H1 (cell line): ENCODE results near the gene SETDB2. TPM values are rescaled to one million over a fixed set of nuclear protein-coding genes. Genes with fewer than 3 reads are reported as not detected.

Experiments used
- CTCF ChIA-PET: fragments of 300-600 bp; sonication (Branson Sonifier 250); formaldehyde crosslinking; loops from one replicate; lab custom pipeline; 2021; ENCODE audit not compliant: partially characterized antibody; lab: Charles Lee
- POLR2A ChIA-PET: fragments of 300-600 bp; sonication (Branson Sonifier 250); formaldehyde crosslinking; loops from one replicate; lab custom pipeline; 2021; ENCODE audit warnings: inconsistent platforms; ENCODE audit not compliant: partially characterized antibody; lab: Charles Lee
- DNase-seq, 2 experiments: peaks; one replicate each; pipeline versions ENCODE4 v3.0.0 to v3.0.0-alpha.2; 2010 to 2022; ENCODE audit warnings: low spot score in 2 of 2, low read depth in 1 of 2, mixed read lengths in 1 of 2
- FAIRE-seq: peaks from 2 replicates; lab custom pipeline; 2011; peaks lifted over from hg19 to GRCh38; lab: Jason Lieb, UNC
- H2AFZ ChIP-seq: 2 replicates; pipeline ENCODE4 v1.8.1; 2012; ENCODE audit warnings: low read length, inconsistent platforms
- H2AK5ac ChIP-seq: 2 replicates; pipeline ENCODE4 v1.6.1; 2013; ENCODE audit warnings: low read depth, low read length
- H2BK120ac ChIP-seq: replicated peaks from 2 replicates; pipeline ENCODE3; 2013; ENCODE audit warnings: low read depth, low read length, inconsistent platforms
- H2BK12ac ChIP-seq: 2 replicates; pipeline ENCODE4 v1.6.1; 2013; ENCODE audit warnings: low read depth, low read length
- H2BK15ac ChIP-seq: 2 replicates; pipeline ENCODE4 v1.6.1; 2013; ENCODE audit warnings: low read length
- H2BK20ac ChIP-seq: 2 replicates; pipeline ENCODE4 v1.6.1; 2013; ENCODE audit warnings: low read length
- H2BK5ac ChIP-seq: 2 replicates; pipeline ENCODE4 v1.6.1; 2013; ENCODE audit warnings: low read depth, low read length
- H3K14ac ChIP-seq: 2 replicates; pipeline ENCODE4 v1.6.1; 2013; ENCODE audit warnings: inconsistent platforms; ENCODE audit not compliant: insufficient read length
- H3K18ac ChIP-seq: 2 replicates; pipeline ENCODE4 v1.6.1; 2013; ENCODE audit warnings: low read length; ENCODE audit errors: extremely low read depth
- H3K23ac ChIP-seq: 2 replicates; pipeline ENCODE4 v1.6.1; 2013; ENCODE audit warnings: inconsistent platforms; ENCODE audit not compliant: insufficient read length
- H3K23me2 ChIP-seq: 2 replicates; pipeline ENCODE4 v1.6.1; 2013; ENCODE audit warnings: low read depth, low read length
- H3K27ac ChIP-seq: 2 replicates; pipeline ENCODE4 v1.6.1; 2011; ENCODE audit warnings: low read depth, low read length, inconsistent platforms
- H3K27me3 ChIP-seq, 4 experiments: replicated peaks in 1 of 4; 1 replicate in 1 of 4; 2 replicates in 3 of 4; pipeline versions ENCODE4 v1.6.1 to v1.8.1; 2011 to 2013; ENCODE audit warnings: low read length in 3 of 4, mild to moderate bottlenecking in 3 of 4, inconsistent platforms in 2 of 4, mixed read lengths in 2 of 4, moderate library complexity in 1 of 4; ENCODE audit not compliant: control insufficient read depth in 3 of 4, insufficient read depth in 3 of 4; ENCODE audit errors: extremely low read depth in 1 of 4
- H3K36me3 ChIP-seq, 4 experiments: 2 replicates each; pipeline versions ENCODE4 v1.6.1 to v1.8.1; 2011 to 2013; ENCODE audit warnings: mild to moderate bottlenecking in 4 of 4, low read length in 3 of 4, moderate library complexity in 2 of 4, control low read depth in 1 of 4, inconsistent platforms in 1 of 4; ENCODE audit not compliant: insufficient read depth in 4 of 4, control insufficient read depth in 2 of 4
- H3K4ac ChIP-seq: replicated peaks from 2 replicates; pipeline ENCODE3; 2013; ENCODE audit warnings: low read length, low read depth, mixed read lengths, inconsistent platforms; ENCODE audit not compliant: insufficient read length
- H3K4me1 ChIP-seq, 4 experiments: replicated peaks in 1 of 4; 1 replicate in 1 of 4; 2 replicates in 3 of 4; pipeline versions ENCODE4 v1.6.1 to v1.8.1; 2011 to 2013; ENCODE audit warnings: low read length in 3 of 4, inconsistent platforms in 2 of 4, mixed read lengths in 1 of 4; ENCODE audit not compliant: insufficient read depth in 4 of 4, control insufficient read depth in 3 of 4
- H3K4me2 ChIP-seq, 2 experiments: 2 replicates each; pipeline versions ENCODE4 v1.6.1 to v1.8.1; 2011 to 2013; ENCODE audit warnings: low read depth in 2 of 2, low read length in 2 of 2, control low read depth in 1 of 2, inconsistent platforms in 1 of 2, mild to moderate bottlenecking in 1 of 2; ENCODE audit not compliant: insufficient read depth in 1 of 2
- H3K4me3 ChIP-seq, 4 experiments: fragments of 200-600, 300-600 bp in 1 of 4; sonication (generic), shearing (Covaris generic), sonication (Bioruptor Twin) in 1 of 4; 2 replicates each; pipeline versions ENCODE4 v1.5.1 to v1.8.1; 2011 to 2016; ENCODE audit warnings: low read length in 4 of 4, low read depth in 3 of 4, control low read depth in 2 of 4, inconsistent platforms in 2 of 4, mild to moderate bottlenecking in 2 of 4, mixed read lengths in 1 of 4, moderate library complexity in 1 of 4; ENCODE audit not compliant: insufficient read depth in 2 of 4; ENCODE audit errors: extremely low read depth in 1 of 4
- H3K56ac ChIP-seq: replicated peaks from 2 replicates; pipeline ENCODE3; 2013; ENCODE audit warnings: low read depth, mild to moderate bottlenecking, mixed read lengths, low read length, inconsistent platforms; ENCODE audit not compliant: insufficient read length
- H3K79me1 ChIP-seq: 2 replicates; pipeline ENCODE4 v1.6.1; 2013; ENCODE audit warnings: low read depth, low read length, control low read depth
- H3K79me2 ChIP-seq, 2 experiments: 2 replicates each; pipeline versions ENCODE4 v1.6.1 to v1.8.1; 2012 to 2013; ENCODE audit warnings: low read length in 2 of 2, mild to moderate bottlenecking in 2 of 2, inconsistent platforms in 1 of 2; ENCODE audit not compliant: insufficient read depth in 2 of 2, control insufficient read depth in 1 of 2
- H3K9ac ChIP-seq, 4 experiments: replicated peaks in 1 of 4; 1 replicate in 1 of 4; 2 replicates in 3 of 4; pipeline versions ENCODE4 v1.6.1 to v1.8.1; 2011 to 2013; ENCODE audit warnings: low read depth in 3 of 4, low read length in 3 of 4, control low read depth in 2 of 4, mild to moderate bottlenecking in 2 of 4, moderate library complexity in 2 of 4, inconsistent platforms in 1 of 4; ENCODE audit errors: extremely low read depth in 1 of 4
- H3K9me3 ChIP-seq, 2 experiments: 2 replicates each; pipeline versions ENCODE4 v1.6.1 to v1.8.1; 2012 to 2013; ENCODE audit warnings: mild to moderate bottlenecking in 2 of 2, moderate library complexity in 2 of 2, control low read depth in 1 of 2, inconsistent platforms in 1 of 2, low read depth in 1 of 2, low read length in 1 of 2, mixed read lengths in 1 of 2; ENCODE audit not compliant: insufficient read depth in 2 of 2
- H4K20me1 ChIP-seq, 2 experiments: replicated peaks in 1 of 2; 2 replicates each; pipeline versions ENCODE3 to v1.8.1; 2011 to 2013; ENCODE audit warnings: inconsistent platforms in 2 of 2, low read length in 2 of 2, mild to moderate bottlenecking in 1 of 2; ENCODE audit not compliant: insufficient read depth in 2 of 2, control insufficient read depth in 1 of 2
- H4K5ac ChIP-seq: 2 replicates; pipeline ENCODE4 v1.6.1; 2013; ENCODE audit warnings: low read length, low read depth, mixed read lengths, inconsistent platforms; ENCODE audit not compliant: insufficient read length
- H4K8ac ChIP-seq: 2 replicates; pipeline ENCODE4 v1.8.0; 2013; ENCODE audit warnings: mild to moderate bottlenecking, moderate library complexity, low read length, inconsistent platforms; ENCODE audit not compliant: insufficient read depth; ENCODE audit errors: extremely low read depth
- H4K91ac ChIP-seq: replicated peaks from 2 replicates; pipeline ENCODE3; 2013; ENCODE audit warnings: low read length, mixed read lengths, inconsistent platforms; ENCODE audit not compliant: insufficient read length
- CHD2 ChIP-seq: IDR thresholded peaks from 2 replicates; pipeline ENCODE4 v1.6.1; 2012; ENCODE audit warnings: low read length, improper control_type of control experiment
- FOSL1 ChIP-seq: IDR thresholded peaks from 2 replicates; pipeline ENCODE4 v1.6.1; 2011; ENCODE audit warnings: mild to moderate bottlenecking, low read depth, low read length, moderate library complexity; ENCODE audit not compliant: insufficient read depth
- JUND ChIP-seq: IDR thresholded peaks from 2 replicates; pipeline ENCODE4 v1.6.1; 2011; ENCODE audit warnings: mild to moderate bottlenecking, improper control_type of control experiment, low read length
- TBP ChIP-seq: IDR thresholded peaks from 2 replicates; pipeline ENCODE4 v1.6.1; 2011; ENCODE audit warnings: low read depth, low read length, improper control_type of control experiment
- WGBS, 2 experiments: shearing (Covaris generic) in 1 of 2; methylation state at CpG; one replicate each; pipeline versions ENCODE4 v1.1.6 to v1.1.7; 2013 to 2015; ENCODE audit warnings: low lambda C conversion rate in 2 of 2, mixed read lengths in 2 of 2, inconsistent platforms in 1 of 2, low coverage in 1 of 2, missing lambda C conversion rate in 1 of 2; ENCODE audit not compliant: insufficient replicate concordance in 2 of 2, insufficient coverage in 1 of 2, insufficient read length in 1 of 2; ENCODE audit errors: extremely low coverage in 1 of 2, missing lambda C conversion rate in 1 of 2; 5-methylcytosine and 5-hydroxymethylcytosine counted together
- polyA plus RNA-seq, 7 experiments: library from polyadenylated mRNA; depleted of rRNA in 3 of 7; stranded (reverse) in 5 of 7; unstranded in 2 of 7; fragments of >200 nt in 5 of 7; fragments of 200-250 nt in 2 of 7; gene quantifications; 1 replicate in 5 of 7; 2 replicates in 1 of 7; 4 replicates in 1 of 7; pipeline versions ENCODE4 v1.2.1 to v1.2.3, GENCODE V29; 2011 to 2013; ENCODE audit warnings: missing spikeins in 2 of 7, mixed read lengths in 2 of 7
- total RNA-seq: library from RNA; stranded (reverse); fragmentation: NEBNext Ultra II Directional; extraction: Animal tissue kit (Norgen Biotek cat#: 25700); gene quantifications from 2 replicates; pipeline ENCODE4 v1.2.1, GENCODE V29; 2021

Gene SETDB2
- total and polyA plus RNA-seq, 2 of the 8 experiments (the other 6 are each of a cell fraction or from before 2014, with no cell fraction given): 1.2 to 6.1 TPM

DNA sequence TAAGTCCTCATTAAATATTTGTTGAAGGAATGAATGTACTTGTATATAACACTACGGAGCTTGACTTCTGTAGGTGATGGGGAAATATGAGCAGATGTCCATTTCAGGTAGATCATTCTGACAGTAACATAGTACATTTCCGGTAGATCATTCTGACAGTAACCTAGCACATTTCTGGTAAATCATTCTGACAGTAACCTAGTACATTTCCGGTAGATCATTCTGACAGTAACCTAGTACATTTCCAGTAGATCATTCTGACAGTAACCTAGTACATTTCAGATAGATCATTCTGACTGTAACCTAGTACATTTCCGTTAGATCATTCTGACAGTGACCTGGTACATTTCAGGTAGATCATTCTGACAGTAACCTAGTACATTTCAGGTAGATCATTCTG lies 54.1 kb downstream of the SETDB2 start:
- Histone ChIP-seq H3K4ac (no peak overlapping the region), H4K20me1 (no peaks in the 10 kb centered on the region), H2BK5ac (no peak overlapping the region), H3K23me2 (peaks cover 5% of the 10 kb centered on the region; the same call in 1 of the 2 replicates), H3K27me3 (0 out of 7 replicates have a peak, but pooled peaks cover 0 to 2% (median 0%) of the 10 kb centered on the region in 4 experiments), H3K23ac (no peak overlapping the region), H2AFZ (no peak overlapping the region), H3K4me2 (no peak overlapping the region), H2BK12ac (no peak overlapping the region), H3K4me3 (no peak overlapping the region), H3K79me1 (no peaks in the 10 kb centered on the region), H3K9me3 (no peaks in the 10 kb centered on the region), H3K79me2 (no peaks in the 10 kb centered on the region), H3K36me3 (no peaks in the 10 kb centered on the region), H3K14ac (no peak overlapping the region), H4K91ac (no peak overlapping the region), H4K5ac (no peak overlapping the region), H2BK120ac (no peak overlapping the region), H2BK15ac (no peak overlapping the region), H4K8ac (no peak overlapping the region), H3K56ac (no peak overlapping the region), H2BK20ac (no peak overlapping the region), H3K18ac (no peak overlapping the region), H3K9ac (no peak overlapping the region), H3K4me1 (no peaks in the 10 kb centered on the region), H2AK5ac (no peak overlapping the region), H3K27ac (no peak overlapping the region)
- 88% methylated on average over 4 of the region's 4 CpGs; no CpG with 5 or more reads in 1 of the 2 experiments for WGBS, 2 experiments
- TF ChIP-seq JUND: no peak
- no peak for TF ChIP-seq FOSL1
- no peak for TF ChIP-seq CHD2
- TF ChIP-seq TBP: no peak
- ChIA-PET POLR2A (no interaction called here), CTCF (no interaction called here)
- FAIRE-seq: no peak
- no peak for DNase-seq
